ENCODE measurements around the gene LLGL2. TPM values are rescaled to one million over a fixed set of nuclear protein-coding genes. Genes with fewer than 3 reads are reported as not detected.
A peak's percentile ranks its signal among the peaks of the same experiment; 100 is the strongest.

Gene LLGL2
- total and polyA plus RNA-seq, 9 donors: 0.20 to 45.4 (median 15.1) TPM

- WGBS, 3 donors: 72 to 80% (median 78%) methylated on average over 15 to 40 of the region's 40 CpGs
- no peaks in the 10 kb centered on the region for H3K36me3 ChIP-seq
Measured at GRCh38 chr17:75502072-75502720, 23.3 kb upstream of the LLGL2 start.

DNA sequence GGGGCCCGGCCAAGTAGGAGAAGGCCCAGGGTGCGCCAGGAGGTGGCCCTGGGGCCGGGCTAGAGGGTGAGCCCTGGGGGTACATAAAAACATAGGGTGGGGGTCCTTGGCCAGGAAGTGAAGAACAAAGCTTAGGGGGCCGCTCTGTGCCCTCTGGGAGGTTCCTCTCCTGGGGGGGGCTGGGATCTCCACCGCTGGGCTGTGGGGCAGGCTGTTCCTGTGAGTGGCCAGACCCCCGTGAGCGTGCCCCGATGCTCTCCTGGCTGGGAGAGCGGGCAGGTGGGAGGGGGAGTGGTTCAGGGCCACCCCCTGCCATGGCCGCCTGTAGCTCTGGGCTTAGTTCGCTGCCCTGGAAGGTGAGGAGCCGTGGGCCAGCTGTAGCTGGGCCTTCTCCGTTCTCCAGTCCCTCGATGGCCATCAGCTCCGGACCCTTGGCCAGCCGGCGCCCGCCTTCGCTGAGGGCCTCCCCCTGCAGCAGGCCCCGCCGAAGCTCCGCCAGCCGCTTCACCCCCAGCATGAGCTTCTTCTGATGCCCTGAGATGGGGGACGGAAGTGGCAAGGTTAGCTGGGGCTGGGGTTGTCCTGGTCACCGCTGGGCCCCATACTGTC lies 22.7 kb upstream of the LLGL2 start:
- Histone ChIP-seq H3K27ac (no peak overlapping the region), H3K9me3 (no peaks in the 10 kb centered on the region)
- TF ChIP-seq POLR2A (IDR thresholded peaks at IDR 0.05) (no peak), EP300 (IDR thresholded peaks at IDR 0.05) (no peak)
- TF ChIP-seq, protein P1, sequence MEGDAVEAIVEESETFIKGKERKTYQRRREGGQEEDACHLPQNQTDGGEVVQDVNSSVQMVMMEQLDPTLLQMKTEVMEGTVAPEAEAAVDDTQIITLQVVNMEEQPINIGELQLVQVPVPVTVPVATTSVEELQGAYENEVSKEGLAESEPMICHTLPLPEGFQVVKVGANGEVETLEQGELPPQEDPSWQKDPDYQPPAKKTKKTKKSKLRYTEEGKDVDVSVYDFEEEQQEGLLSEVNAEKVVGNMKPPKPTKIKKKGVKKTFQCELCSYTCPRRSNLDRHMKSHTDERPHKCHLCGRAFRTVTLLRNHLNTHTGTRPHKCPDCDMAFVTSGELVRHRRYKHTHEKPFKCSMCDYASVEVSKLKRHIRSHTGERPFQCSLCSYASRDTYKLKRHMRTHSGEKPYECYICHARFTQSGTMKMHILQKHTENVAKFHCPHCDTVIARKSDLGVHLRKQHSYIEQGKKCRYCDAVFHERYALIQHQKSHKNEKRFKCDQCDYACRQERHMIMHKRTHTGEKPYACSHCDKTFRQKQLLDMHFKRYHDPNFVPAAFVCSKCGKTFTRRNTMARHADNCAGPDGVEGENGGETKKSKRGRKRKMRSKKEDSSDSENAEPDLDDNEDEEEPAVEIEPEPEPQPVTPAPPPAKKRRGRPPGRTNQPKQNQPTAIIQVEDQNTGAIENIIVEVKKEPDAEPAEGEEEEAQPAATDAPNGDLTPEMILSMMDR (IDR thresholded peaks at IDR 0.05): no peak

More at GRCh38 chr17:75502072-75502720, 23.3 kb upstream of the LLGL2 start:
- no peaks in the 10 kb centered on the region for H3K27me3 ChIP-seq
- H3K9me3 ChIP-seq: no peaks in the 10 kb centered on the region
- no peak overlapping the region for H3K4me3 ChIP-seq
- H3K4me1 ChIP-seq (ENCODE audit: insufficient read depth): peaks cover 3% of the 10 kb centered on the region
- no peak for DNase-seq
- H3K27ac ChIP-seq: no peak overlapping the region
- TF ChIP-seq POLR2A (IDR thresholded peaks at IDR 0.05): no peak
- TF ChIP-seq, protein P1 (IDR thresholded peaks at IDR 0.05): no peak
- TF ChIP-seq EP300 (IDR thresholded peaks at IDR 0.05): no peak
- intact Hi-C loops (cut with DNase I): no loop called here

GRCh38 chr17:75503337-75503950 lies 22.1 kb upstream of the LLGL2 start:
- H3K27ac ChIP-seq: no peak overlapping the region
- TF ChIP-seq EP300 (IDR thresholded peaks at IDR 0.05): no peak
- TF ChIP-seq, protein P1 (IDR thresholded peaks at IDR 0.05): no peak
- TF ChIP-seq POLR2A (IDR thresholded peaks at IDR 0.05): no peak

More for the DNA sequence above, 22.7 kb upstream of the LLGL2 start:
- Histone ChIP-seq H3K36me3 (no peaks in the 10 kb centered on the region), H3K27me3 (no peaks in the 10 kb centered on the region), H3K4me1 (ENCODE audit: insufficient read depth) (peaks cover 3% of the 10 kb centered on the region), H3K4me3 (no peak overlapping the region)
- WGBS, 3 donors: 83 to 91% (median 87%) methylated on average over 24 to 25 of the region's 25 CpGs
- DNase-seq: peak in 1 of 5 donors; percentile 36
- intact Hi-C loops (cut with DNase I): no loop called here

DNA sequence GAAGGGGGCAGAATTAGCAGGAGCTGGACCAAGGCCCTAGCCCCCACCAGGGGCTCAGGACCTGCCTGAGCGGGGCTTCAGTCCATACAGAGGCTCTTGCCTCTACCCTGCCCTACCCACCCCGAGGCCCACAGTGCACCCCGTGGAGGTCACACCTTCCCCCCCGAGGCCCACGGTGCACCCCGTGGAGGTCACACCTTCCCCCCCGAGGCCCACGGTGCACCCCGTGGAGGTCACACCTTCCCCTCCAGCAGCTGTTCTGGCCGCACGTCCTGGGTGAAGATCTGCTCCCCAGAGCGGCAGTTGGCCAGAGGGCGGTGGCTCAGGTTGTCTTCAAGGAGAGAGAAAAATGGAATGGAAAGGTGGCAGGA lies 21.5 kb upstream of the LLGL2 start:
- no peaks in the 10 kb centered on the region for H3K9me3 ChIP-seq
- intact Hi-C loops (cut with DNase I): no loop called here
- peaks cover 3% of the 10 kb centered on the region for H3K4me1 ChIP-seq (ENCODE audit: insufficient read depth)
- 58 to 72% (median 64%) methylated on average over 8 to 13 of the region's 13 CpGs for WGBS, 3 donors
- no peak for DNase-seq
- H3K36me3 ChIP-seq: no peaks in the 10 kb centered on the region
- no peak overlapping the region for H3K4me3 ChIP-seq
- no peak overlapping the region for H3K27ac ChIP-seq
- H3K27me3 ChIP-seq: no peaks in the 10 kb centered on the region
- TF ChIP-seq, protein P1 (IDR thresholded peaks at IDR 0.05): no peak
- TF ChIP-seq EP300 (IDR thresholded peaks at IDR 0.05) (no peak), POLR2A (IDR thresholded peaks at IDR 0.05) (no peak)

More at GRCh38 chr17:75503337-75503950, 22.1 kb upstream of the LLGL2 start:
- Histone ChIP-seq H3K9me3 (no peaks in the 10 kb centered on the region), H3K36me3 (no peaks in the 10 kb centered on the region), H3K27me3 (no peaks in the 10 kb centered on the region), H3K4me3 (no peak overlapping the region), H3K4me1 (ENCODE audit: insufficient read depth) (peaks cover 3% of the 10 kb centered on the region)
- WGBS, 3 donors: 82 to 87% (median 86%) methylated on average over 15 to 23 of the region's 23 CpGs
- DNase-seq: no peak
- intact Hi-C loops (cut with DNase I): no loop called here
